SU-DHL-6 (cell line): Measurements from ENCODE around the gene PIPOX.

Experiments used
- EZH2phosphoT487 ChIP-seq: fragments of 200-600 bp; sonication (generic), shearing (Covaris generic); conservative IDR thresholded peaks from 2 replicates; pipeline ENCODE4 v1.6.1; 2018; ENCODE audit warnings: mild to moderate bottlenecking, antibody characterized with exemption, low read length, moderate library complexity, mixed read lengths
- TF ChIP-seq, protein P1 (sequence below): fragments of 200-600 bp; sonication (generic); IDR thresholded peaks from one replicate; pipeline ENCODE4 v1.5.1; 2017; ENCODE audit warnings: antibody characterized with exemption, mild to moderate bottlenecking, low read length, moderate library complexity; ENCODE audit not compliant: insufficient read depth, poor library complexity, severe bottlenecking

DNA sequence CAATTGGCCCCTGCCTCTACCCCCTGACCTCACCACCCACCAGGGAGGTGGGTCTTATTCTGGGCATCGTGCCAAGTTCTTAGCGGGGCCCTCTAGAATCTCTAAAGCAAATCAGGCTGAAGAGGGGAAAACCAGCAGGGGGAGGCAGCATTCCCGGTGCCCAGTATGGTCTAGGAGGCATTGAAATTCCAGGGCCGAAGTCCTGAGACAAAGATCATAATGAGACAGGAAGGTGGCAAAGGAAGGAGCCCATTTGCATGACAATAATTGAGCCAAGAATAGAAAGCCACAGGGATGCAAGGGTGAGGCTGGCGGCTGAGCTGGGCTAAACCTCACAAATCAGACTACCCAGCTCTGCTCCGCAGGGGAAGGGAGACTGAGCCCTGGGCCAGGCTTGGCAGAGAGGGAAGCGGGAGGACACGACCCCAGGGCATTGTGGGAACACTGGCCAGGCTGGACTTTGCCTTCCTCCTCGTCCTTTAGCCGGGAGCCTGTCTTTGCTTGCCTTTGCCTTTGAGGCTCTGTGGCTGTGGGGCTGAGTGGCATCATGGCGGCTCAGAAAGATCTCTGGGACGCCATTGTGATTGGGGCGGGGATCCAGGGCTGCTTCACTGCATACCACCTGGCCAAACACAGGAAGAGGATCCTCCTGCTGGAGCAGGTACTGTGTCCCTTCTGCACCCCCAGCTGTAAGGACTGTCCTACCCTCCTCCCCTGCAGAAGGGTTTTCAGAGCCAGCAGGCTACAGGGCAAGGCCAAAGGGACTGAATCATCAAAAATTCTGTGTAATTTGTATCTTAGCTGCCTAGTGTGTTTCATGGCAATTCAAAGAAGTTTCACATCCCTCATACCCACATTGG lies at the start of gene PIPOX:
- TF ChIP-seq, protein P1, sequence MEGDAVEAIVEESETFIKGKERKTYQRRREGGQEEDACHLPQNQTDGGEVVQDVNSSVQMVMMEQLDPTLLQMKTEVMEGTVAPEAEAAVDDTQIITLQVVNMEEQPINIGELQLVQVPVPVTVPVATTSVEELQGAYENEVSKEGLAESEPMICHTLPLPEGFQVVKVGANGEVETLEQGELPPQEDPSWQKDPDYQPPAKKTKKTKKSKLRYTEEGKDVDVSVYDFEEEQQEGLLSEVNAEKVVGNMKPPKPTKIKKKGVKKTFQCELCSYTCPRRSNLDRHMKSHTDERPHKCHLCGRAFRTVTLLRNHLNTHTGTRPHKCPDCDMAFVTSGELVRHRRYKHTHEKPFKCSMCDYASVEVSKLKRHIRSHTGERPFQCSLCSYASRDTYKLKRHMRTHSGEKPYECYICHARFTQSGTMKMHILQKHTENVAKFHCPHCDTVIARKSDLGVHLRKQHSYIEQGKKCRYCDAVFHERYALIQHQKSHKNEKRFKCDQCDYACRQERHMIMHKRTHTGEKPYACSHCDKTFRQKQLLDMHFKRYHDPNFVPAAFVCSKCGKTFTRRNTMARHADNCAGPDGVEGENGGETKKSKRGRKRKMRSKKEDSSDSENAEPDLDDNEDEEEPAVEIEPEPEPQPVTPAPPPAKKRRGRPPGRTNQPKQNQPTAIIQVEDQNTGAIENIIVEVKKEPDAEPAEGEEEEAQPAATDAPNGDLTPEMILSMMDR: no peak
- TF ChIP-seq EZH2phosphoT487: no peak
